Neuron (in vitro differentiated cells): ENCODE results near the gene CTNS.
"Not testable (repeated sequence)": the region's sequence is repeated elsewhere in the genome, so short reads cannot be mapped to it uniquely, and the experiment has no call there.

Experiments
- H2AFZ ChIP-seq: one replicate; pipeline ENCODE4 v1.6.1; 2013; ENCODE audit warnings: low read depth, mild to moderate bottlenecking, inconsistent platforms, low read length, moderate library complexity
- H3K27me3 ChIP-seq: one replicate; pipeline ENCODE4 v1.6.1; 2013; ENCODE audit warnings: low read length; ENCODE audit not compliant: insufficient read depth
- H3K36me3 ChIP-seq: one replicate; pipeline ENCODE4 v1.6.1; 2013; ENCODE audit warnings: low read length; ENCODE audit not compliant: insufficient read depth
- H3K4me1 ChIP-seq: one replicate; pipeline ENCODE4 v1.6.1; 2013; ENCODE audit warnings: low read length; ENCODE audit not compliant: insufficient read depth
- H3K4me3 ChIP-seq: 2 replicates; pipeline ENCODE4 v1.5.1; 2013; ENCODE audit warnings: mild to moderate bottlenecking, low read length, moderate library complexity
- H3K9me3 ChIP-seq: one replicate; pipeline ENCODE4 v1.6.1; 2013; ENCODE audit warnings: low read length

Gene CTNS

GRCh38 chr17:3704931-3705717 lies 68.6 kb downstream of the CTNS start:
- Histone ChIP-seq H3K4me3 (no peak overlapping the region), H3K9me3 (no peaks in the 10 kb centered on the region), H3K4me1 (no peaks in the 10 kb centered on the region), H2AFZ (no peak overlapping the region), H3K27me3 (no peaks in the 10 kb centered on the region), H3K36me3 (no peaks in the 10 kb centered on the region)

DNA sequence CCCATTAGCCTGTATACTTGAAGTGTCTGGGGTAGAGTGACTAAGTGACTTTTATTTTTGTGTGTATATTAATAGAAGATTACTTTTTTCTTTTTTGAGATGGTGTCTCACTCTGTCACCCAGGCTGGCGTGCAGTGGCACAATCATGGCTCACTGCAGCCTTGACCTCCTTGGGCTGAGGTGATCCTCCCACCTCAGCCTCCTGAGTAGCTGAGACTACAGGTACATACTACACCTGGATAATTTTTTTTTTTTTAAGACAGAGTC lies 69.1 kb downstream of the CTNS start:
- not testable (repeated sequence) for H3K36me3 ChIP-seq, H3K9me3 ChIP-seq, H2AFZ ChIP-seq, H3K27me3 ChIP-seq, H3K4me1 ChIP-seq, H3K4me3 ChIP-seq

GRCh38 chr17:3708366-3708765 lies 71.8 kb downstream of the CTNS start:
- Histone ChIP-seq H3K4me1 (no peaks in the 10 kb centered on the region), H3K9me3 (no peaks in the 10 kb centered on the region), H3K36me3 (peaks cover 6% of the 10 kb centered on the region), H2AFZ (no peak overlapping the region), H3K4me3 (no peak overlapping the region), H3K27me3 (no peaks in the 10 kb centered on the region)

GRCh38 chr17:3710951-3711383 lies 74.4 kb downstream of the CTNS start:
- H3K4me3 ChIP-seq: no peak overlapping the region
- H2AFZ ChIP-seq: no peak overlapping the region
- no peaks in the 10 kb centered on the region for H3K4me1 ChIP-seq
- H3K9me3 ChIP-seq: no peaks in the 10 kb centered on the region
- H3K36me3 ChIP-seq: peaks cover 19% of the 10 kb centered on the region
- no peaks in the 10 kb centered on the region for H3K27me3 ChIP-seq
